Embryonic facial prominence (tissue), 1 donor: Measurements from ENCODE around the gene CCDC194.

ENCODE experiments used
- DNase-seq: peaks from one replicate; pipeline ENCODE4 v3.0.0-alpha.2; 2016; ENCODE audit errors: extremely low spot score

The CCDC194 gene, protein sequence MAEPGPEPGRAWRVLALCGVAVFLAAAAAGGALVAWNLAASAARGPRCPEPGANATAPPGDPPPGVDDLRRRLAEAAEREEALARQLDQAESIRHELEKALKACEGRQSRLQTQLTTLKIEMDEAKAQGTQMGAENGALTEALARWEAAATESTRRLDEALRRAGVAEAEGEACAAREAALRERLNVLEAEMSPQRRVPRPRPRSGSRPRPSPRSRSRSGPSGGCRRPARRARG

DNA sequence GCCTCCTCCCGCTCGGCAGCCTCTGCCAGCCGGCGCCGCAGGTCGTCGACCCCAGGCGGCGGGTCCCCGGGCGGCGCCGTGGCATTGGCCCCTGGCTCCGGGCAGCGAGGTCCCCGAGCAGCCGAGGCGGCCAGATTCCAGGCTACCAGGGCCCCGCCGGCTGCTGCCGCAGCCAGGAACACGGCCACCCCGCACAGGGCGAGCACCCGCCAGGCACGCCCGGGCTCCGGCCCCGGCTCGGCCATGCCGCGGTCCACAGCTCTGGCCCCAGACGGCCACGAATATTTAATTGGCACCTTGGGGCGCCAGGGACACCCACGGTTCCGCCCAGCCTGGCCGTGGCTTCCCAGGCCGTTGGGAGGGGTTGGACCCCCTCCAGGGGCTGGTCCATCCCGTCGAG lies at the start of gene CCDC194:
Gene CCDC194 (minus strand): TSS at position 283 of the 400 bp plus-strand sequence. CDS start 38 bp downstream, at position 245.
- DNase-seq = no peak

DNA sequence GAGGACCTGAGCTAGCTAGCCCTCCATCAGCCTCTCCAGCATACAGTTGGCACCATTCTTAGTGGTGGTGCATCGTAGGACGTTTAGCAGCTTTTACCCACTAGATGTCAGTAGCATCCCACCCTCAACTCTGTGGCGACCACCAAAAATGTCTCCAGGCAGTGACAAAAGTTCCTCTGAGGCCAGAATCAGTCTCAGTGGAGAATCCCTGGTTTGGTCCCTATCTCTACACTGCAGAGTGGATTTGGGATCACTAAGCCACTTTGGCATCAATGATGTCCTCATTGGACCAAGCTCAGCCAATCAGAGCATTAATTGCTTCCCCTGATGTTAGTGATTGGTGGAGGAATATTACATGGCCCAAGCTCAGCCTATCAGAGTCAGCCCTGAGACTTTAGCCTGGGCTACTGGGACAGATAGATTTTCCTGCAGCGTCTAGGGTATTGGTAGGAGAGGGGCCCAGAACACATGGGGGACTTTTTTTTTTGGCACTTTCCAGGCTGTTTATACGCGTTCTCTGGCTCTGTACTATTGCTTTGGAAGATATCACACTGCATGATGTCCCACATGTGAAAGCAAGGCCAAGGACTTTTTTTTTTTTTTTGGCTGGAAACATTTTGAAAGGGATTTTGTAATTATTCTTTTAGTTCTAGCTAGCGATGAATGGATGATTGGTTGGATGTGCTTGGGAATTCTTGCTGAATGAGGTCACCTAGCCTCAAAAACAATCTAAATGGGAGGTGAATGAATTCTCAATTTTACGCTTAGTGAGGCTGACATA lies 47.4 kb upstream of the CCDC194 start:
- DNase-seq = no peak

DNA sequence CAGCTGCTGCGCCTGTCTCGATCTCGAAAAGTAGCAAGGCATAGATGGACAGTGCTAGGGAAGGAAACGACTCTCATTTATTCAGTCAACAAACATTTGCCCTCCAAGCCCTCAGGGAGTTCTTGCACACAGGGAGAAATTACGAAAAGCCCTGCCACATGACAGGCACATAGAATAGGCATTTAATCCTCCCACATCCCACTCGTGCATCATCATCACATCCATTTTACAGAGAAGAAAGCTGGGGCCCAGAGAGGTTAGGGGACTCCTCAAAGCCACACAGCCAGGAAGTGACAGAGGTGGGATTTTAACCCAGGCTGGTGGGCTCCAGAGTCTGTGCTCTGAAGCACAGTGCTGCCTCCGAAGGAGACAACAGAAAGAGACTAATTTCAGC lies 42.9 kb upstream of the CCDC194 start:
- no peak for DNase-seq

DNA sequence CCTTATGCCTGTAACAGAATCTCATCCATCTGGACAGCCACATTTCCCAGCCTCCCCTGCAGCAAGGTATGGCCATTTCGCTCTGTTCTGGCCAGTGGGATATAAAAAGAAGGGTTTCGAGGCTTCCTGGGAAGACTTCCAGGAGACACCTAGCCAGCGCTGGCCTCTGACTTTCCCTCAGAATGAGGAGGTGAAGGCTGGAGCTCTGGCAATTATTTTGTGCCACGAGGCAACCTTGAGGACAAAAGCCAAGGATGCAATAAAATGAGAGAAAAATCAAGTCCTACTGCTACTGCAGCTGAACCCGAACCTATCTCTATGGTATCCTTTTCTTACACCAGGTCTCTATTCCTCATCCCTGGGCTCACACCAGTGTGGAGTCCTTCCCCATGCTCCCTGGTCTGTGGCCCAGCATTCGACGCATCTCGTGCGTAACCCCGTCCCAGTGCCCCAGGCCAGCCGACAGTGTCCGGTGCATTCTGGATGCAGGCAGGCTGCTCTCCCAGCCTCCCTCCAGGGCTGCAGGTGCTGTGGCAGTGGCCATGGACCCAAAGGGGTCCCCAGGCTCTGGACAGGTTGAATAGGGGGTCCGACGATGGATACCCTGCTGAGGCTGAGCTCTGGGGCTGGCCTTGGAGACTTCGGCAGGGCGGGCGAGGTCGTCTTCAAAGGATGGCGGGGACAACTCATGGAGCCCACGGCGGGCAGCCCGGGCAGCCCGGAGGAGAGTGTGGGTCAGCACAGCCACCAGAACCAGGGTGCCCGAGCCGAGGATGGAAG lies 42.3 kb upstream of the CCDC194 start:
- DNase-seq = no peak

DNA sequence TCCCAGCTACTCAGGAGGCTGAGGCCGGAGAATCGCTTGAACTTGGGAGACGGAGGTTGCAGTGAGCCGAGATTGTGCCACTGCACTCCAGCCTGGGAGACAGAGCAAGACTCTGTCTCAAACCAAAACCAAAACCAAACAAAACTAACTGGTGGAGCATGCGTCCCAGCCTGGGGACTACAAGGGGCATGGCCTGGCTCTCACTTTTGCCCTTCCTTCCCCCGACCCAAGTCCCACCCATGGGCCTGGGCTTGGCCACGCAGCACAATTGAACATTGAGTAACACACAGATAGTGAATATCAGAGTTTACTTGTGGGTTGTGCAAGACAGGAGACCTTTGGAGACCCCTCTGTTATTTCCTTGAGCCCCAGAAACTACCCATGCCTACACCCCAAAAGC lies 41.2 kb upstream of the CCDC194 start:
- DNase-seq = no peak

DNA sequence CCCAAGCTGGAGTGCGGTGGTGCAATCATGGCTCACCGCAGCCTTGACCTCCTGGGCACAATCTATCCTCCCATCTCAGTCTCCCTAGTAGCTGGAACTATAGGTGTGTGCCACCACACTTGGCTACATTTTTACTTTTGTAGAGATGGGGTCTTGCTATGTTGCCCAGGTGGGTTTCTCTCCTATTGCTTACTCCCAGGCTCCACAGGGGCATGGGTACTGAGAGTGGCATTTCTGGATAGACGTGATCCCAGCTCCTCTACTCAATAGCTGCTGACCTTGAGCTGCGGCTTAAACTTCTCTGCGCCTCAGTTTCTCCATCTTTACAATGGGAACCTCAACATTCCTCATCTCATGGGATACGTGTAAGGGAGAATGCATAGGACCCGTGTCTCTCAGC lies 37.4 kb upstream of the CCDC194 start:
- no peak for DNase-seq

DNA sequence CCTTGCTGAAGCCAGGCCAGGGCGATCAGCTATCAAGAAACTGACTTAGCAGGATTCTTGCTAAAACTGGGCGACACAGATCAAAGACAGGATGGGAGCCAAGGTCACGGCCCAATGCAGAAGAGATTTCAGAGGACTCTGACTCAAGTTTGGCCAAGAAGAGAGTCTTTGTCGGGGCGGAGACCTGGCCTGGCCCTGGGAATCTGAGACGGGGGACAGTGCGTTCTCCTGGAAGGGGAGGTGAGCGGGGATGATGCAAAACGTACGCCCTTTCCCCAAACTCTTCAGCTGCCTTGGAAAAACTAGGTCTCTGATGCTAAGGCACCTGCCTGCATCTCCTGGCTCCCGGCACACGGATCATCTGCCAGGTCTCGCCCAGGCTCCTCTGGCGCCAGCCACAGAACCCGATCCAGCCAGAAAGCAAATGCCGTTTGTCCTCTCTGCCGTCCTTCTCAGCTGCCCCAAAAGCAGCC lies 35.7 kb upstream of the CCDC194 start:
- DNase-seq = no peak

DNA sequence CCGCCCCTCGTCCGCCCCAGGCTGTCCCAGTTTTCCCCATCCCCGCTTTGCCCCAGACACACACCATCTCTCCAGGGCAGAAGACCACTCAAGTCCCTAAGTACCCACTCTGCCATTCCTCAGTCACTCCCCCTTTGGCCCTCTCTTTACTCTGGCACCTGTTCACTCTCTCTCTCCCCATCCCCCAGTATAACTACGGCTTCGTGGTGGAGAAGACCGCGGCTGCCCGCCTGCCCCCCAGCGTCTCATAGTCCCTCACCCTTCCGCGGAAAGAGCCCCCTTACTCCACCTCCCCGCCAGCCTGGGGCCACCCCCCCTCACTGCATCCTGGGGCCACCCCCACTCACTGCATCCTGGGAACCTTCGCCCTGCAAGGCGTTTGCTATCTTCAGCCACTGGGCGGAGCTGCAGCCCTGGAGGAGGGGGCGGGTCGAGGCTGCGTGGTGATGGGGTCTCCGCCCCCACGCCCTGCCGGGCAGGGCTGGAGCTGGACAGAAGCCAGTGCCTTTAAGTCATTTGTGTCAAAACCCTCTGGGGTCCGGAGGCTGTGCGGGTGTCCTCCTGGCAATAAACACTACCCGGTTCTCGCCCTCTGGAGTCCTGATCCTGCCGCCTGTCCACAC lies 30.9 kb upstream of the CCDC194 start:
- DNase-seq = no peak

DNA sequence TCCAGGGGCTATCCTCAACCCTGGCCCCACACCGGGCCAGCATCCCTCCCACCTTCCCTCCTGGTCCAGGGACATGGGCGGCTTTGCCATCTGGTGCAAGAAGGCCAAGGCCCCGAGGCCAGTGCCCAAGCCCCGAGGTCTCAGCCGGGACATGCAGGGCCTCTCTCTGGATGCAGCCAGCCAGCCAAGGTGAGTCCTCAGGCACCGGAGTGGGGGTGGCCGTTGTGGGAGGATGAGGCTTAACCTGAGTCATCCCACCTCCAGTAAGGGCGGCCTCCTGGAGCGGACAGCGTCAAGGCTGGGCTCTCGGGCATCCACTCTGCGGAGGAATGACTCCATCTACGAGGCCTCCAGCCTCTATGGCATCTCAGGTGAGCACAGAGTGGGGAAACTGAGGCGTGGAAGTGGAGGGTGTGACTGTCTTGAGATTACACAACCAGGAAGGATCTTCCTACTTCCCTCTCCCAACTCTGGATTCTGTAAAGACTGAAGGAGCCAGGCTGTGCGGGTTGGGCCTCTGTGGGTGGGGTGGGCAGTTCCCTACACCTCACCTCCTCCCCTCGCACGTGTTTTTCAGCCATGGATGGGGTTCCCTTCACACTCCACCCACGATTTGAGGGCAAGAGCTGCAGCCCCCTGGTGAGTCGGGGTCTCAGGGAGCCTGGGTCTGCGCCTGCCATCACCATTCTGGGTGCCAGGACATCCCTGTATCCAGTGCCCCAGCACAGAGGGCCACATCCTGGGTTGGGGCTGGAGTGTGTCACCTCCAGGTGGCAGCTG lies 29.6 kb upstream of the CCDC194 start:
- no peak for DNase-seq

DNA sequence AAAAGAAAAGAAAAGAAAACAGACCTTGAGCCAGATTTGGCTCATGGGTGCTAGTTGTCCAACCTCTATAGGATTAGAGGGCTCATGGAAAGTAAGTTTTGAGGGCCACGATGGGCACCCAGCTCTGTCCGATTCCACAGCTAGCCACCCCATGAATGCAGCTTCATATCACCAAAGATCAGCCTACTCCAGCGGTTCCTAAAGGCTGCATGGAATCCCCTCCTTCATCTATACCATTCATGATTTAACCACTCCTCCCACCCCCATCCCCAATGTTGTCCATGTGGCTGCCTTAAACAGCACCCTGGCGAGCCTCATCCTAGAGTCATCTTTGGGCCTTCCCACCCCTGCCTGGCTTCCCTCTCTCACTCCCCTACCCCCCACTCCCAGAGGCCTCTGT lies 27.9 kb upstream of the CCDC194 start:
- DNase-seq = no peak

DNA sequence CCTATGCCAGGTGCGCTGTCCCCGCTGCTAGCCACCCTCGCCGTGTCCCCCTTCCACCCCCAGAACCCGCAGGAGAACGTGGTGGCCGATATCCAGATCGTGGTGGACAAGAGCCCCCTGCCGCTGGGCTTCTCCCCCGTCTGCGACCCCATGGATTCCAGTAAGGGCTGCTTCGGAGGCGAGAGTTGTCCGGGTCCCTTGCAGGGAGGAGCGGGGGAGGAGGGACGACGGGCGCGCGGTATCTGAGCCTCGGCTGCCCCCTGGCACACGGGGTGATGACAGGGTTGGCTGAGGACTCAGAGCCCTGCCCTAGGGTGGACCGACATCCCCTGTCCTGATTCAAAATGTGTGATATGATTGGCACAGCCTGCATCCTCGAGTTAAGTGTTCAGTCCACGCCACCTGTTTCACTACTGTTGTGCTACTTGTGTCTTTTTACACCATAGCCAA lies 26.5 kb upstream of the CCDC194 start:
- no peak for DNase-seq

DNA sequence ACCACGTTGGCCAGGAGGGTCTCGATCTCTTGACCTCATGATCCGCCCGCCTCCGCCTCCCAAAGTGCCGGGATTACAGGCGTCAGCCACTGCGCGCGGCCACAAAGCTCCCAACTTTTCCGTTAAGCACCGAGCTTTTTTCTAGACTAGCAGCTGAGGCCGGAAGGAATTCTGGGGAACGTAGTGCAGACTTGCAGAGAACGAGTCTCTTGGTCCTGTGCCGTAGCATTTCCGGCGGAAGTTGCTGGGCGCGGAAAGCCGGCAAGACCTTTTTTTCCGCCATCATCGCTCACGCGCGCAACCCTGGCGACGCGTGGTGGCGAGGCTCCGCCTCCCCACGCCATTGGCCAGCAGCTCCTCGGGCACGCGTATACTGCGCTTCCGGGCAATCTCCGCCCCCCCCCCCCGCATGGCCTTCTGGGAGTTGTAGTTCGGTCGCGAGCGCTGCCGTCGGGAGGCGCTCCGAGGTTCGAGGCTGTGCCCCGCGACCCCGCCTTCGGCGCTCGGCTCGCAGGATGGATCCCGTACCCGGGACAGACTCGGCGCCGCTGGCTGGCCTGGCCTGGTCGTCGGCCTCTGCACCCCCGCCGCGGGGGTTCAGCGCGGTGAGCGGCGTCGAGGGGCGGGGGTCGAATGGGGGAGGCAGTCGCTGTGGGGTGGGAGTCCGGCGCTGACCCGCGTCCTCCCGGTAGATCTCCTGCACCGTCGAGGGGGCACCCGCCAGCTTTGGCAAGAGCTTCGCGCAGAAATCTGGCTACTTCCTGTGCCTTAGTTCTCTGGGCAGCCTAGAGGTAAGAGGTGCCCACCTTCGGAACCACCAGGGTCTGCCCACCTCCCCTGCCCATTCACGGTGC lies 25.9 kb upstream of the CCDC194 start, which contains the start of gene MVB12A:
Gene MVB12A (plus strand): TSS at position 427 of the 854 bp plus-strand sequence. CDS start 89 bp downstream, at position 516.
- peak; percentile 96 for DNase-seq

DNA sequence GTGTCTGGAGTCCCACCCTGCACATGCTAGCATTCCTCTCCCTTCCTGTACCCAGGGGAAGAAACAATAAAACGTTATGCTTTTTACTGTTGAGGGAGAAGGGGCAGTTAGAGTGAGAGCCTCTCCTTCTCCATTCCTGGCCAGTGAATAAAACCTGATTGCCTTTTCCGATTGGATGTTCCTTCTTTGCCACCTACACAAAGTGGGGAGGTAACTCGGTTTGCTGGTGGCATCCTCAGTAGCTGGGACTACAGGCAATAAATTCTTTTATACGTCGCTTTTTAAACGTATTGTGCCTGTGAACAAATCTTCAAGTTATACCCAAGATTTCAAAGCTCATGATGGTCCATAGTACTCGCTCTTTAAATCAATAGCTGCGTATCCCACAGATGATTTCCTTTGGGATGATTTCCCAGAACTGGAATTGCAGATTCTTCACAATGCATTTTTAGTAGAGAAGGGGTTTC lies 25.2 kb upstream of the CCDC194 start:
- DNase-seq = no peak

DNA sequence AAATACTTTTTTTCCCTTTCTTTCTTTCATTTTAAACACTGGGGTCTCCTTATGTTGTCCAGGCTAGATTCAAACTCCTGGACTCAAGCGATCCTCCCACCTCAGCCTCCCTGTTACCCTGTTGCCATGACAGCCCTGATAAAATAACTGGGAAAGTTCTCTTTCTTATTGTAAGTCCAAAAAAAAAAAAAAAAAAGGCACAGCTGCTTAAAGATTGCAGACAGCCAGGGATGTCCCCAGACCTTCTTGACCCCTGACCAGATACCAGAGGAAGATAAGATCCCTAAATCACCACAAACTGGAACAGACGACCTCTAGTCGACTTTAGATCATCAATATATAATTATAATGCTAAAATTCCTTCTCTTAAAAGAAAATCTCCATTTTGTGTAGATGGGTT lies 24.7 kb upstream of the CCDC194 start:
- no peak for DNase-seq

DNA sequence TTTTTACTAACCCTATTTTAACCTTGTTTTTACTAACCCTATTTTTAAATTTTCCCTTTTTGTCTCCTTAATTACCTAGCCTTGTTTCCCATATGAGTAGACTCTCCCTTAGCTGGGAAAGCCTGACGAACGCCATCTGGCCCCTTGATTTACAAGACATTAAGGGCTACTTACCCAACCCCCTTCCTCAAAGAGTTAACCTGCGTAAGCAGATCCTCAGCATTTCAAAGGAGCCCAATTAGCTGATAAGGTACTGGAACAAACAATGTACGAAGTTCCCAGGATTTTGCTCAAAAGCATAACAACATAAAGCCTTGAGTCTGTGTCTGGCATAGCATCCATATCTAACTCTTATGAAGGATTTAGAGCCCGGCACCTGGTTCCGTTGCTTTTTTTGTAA lies 21.1 kb upstream of the CCDC194 start:
- no peak for DNase-seq

DNA sequence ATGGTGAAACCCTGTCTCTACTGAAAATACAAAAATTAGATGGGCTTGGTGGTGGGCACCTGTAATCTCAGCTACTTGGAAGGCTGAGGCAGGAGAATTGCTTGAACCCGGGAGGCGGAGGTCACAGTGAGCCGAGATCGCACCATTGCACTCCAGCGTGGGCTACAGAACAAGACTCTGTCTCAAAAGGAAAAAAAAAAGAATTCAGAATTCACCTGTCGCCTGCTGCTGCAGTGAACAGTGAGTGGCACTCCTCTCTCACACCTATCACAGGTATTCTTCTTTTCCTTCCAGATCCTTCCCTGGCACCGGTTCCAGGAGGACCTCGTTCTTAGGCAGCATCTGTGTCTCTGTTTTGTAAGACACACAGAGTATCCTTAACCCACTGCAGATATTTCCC lies 20.1 kb upstream of the CCDC194 start:
- no peak for DNase-seq

DNA sequence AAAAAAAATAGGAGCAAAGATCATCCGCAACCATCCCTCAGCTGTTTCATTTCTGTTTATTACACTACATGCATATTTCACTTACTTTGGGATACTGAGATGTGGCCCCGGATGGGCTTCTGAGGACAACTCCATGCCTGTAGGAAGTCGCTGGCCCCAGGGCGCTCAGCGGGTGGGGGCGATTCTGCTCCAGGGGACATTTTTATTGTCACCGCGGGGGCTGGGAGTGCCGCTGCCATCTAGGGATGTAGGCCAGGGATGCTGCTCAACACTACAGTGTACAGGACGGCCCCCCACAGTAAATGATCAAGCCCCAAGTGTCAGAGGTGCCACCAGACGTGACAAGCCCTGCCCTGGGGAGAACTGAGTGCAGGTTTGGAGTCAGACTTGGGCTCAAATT lies 17.8 kb upstream of the CCDC194 start:
- DNase-seq = no peak

DNA sequence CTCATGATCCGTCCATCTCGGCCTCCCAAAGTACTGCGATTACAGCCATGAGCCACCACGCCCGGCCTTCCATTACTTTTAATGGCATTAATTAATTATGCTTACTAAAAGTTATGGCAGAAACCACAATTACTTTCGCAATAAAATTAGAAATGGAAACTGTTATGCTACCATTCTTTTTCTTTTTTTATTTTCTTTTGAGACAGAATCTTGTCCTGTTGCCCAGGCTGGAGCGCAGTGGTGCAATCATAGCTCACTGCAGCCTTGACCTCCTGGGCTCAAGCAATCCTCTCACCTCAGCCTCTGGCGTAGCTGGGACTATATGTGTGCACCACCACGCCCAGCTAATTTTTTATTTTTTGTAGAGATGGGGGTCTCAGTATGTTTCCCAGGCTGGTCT lies 16.0 kb upstream of the CCDC194 start:
- DNase-seq = no peak

DNA sequence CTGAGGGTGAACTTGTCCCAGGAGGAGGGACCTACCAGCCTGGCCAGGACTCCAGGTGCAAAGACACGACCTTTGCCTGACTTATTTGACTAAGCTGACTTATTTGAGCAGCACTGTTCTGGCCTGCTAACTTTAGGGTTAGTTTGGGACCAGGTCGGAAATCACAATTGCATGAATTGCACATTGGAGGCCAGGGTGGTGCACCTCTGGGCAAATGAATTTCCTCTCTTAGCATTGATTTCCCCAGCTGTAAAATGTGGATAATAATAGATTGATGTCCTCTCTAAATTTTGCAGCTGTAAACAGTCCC lies 12.8 kb upstream of the CCDC194 start:
- DNase-seq = no peak
